ENCODE results near the gene ZCCHC7. TPM values are rescaled to one million over a fixed set of nuclear protein-coding genes. Genes with fewer than 3 reads are reported as not detected.

The ZCCHC7 gene
- total and polyA plus RNA-seq, 10 of the 15 experiments (the other 5 are each of a cell fraction or from before 2014, with no cell fraction given): 42.9 to 178 (median 53.3) TPM

GRCh38 chr9:37209431-37210386, 89.3 kb downstream of the ZCCHC7 start (continued):
- TF ChIP-seq ZBTB11 (CRISPR knock-in tag; IDR thresholded peaks at IDR 0.05) (no peak), JUND (IDR thresholded peaks at IDR 0.05; ENCODE audit: low read depth, low read length) (no peak), GATAD2B (conservative IDR thresholded peaks at IDR 0.05; ENCODE audit: low read depth) (no peak), ZBTB40 (IDR thresholded peaks at IDR 0.05; ENCODE audit: borderline replicate concordance) (no peak)

Measured in GM12878 (cell line).